Esophagus squamous epithelium (tissue), 4 donors: ENCODE results near the gene CACNA2D2.

Experiments
- POLR2A ChIP-seq, 4 donors: fragments of 450-650 bp; IDR thresholded peaks; one replicate each; pipeline ENCODE4 v1.6.1; 2017; ENCODE audit warnings: antibody characterized with exemption in 4 of 4, mild to moderate bottlenecking in 4 of 4, moderate library complexity in 3 of 4
- TF ChIP-seq, protein P1 (sequence below), 6 experiments: fragments of 450-650 bp in 4 of 6; fragments of 200-600 bp in 2 of 6; sonication (generic) in 2 of 6; IDR thresholded peaks; one replicate each; pipeline ENCODE4 v1.5.1; 2016 to 2019; ENCODE audit warnings: antibody characterized with exemption in 6 of 6, mild to moderate bottlenecking in 4 of 6, moderate library complexity in 4 of 6

DNA sequence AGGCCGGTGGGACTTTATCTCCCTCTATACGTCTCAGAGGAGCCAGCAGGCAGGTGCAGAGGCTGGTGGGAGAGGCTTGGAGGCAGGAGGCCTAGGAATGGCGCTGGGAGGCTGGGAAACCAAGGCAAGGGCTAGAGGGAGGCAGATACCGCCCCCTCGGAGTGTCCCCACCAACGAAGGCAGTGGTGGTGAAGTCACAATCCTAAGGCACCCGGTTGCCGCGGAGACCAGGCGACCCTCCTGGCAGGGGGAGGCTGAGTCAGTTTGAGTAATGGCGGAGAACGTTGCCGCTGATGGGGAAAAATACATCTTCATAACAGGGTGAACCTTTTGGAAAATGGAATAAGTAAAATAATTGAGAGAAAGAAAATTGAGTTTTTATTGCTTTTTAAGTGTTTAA lies 29.9 kb upstream of the CACNA2D2 start:
- TF ChIP-seq, protein P1, sequence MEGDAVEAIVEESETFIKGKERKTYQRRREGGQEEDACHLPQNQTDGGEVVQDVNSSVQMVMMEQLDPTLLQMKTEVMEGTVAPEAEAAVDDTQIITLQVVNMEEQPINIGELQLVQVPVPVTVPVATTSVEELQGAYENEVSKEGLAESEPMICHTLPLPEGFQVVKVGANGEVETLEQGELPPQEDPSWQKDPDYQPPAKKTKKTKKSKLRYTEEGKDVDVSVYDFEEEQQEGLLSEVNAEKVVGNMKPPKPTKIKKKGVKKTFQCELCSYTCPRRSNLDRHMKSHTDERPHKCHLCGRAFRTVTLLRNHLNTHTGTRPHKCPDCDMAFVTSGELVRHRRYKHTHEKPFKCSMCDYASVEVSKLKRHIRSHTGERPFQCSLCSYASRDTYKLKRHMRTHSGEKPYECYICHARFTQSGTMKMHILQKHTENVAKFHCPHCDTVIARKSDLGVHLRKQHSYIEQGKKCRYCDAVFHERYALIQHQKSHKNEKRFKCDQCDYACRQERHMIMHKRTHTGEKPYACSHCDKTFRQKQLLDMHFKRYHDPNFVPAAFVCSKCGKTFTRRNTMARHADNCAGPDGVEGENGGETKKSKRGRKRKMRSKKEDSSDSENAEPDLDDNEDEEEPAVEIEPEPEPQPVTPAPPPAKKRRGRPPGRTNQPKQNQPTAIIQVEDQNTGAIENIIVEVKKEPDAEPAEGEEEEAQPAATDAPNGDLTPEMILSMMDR (IDR thresholded peaks at IDR 0.05), result no peak
- no peak for TF ChIP-seq POLR2A (IDR thresholded peaks at IDR 0.05)
